OCI-LY3 (cell line): ENCODE data around the gene KCND2.

Source experiments
- EZH2phosphoT487 ChIP-seq: fragments of 200-600 bp; shearing (Covaris generic); IDR thresholded peaks from 2 replicates; pipeline ENCODE4 v1.6.1; 2018; ENCODE audit warnings: antibody characterized with exemption, mixed run types, low read depth
- TF ChIP-seq, protein P1 (sequence below): fragments of 200-600, 300-600 bp; sonication (generic); IDR thresholded peaks from 2 replicates; pipeline ENCODE4 v1.5.1; 2014; ENCODE audit warnings: antibody characterized with exemption, low read length, low read depth

GRCh38 chr7:120521761-120522737, 249.1 kb downstream of the KCND2 start:
- TF ChIP-seq, protein P1, sequence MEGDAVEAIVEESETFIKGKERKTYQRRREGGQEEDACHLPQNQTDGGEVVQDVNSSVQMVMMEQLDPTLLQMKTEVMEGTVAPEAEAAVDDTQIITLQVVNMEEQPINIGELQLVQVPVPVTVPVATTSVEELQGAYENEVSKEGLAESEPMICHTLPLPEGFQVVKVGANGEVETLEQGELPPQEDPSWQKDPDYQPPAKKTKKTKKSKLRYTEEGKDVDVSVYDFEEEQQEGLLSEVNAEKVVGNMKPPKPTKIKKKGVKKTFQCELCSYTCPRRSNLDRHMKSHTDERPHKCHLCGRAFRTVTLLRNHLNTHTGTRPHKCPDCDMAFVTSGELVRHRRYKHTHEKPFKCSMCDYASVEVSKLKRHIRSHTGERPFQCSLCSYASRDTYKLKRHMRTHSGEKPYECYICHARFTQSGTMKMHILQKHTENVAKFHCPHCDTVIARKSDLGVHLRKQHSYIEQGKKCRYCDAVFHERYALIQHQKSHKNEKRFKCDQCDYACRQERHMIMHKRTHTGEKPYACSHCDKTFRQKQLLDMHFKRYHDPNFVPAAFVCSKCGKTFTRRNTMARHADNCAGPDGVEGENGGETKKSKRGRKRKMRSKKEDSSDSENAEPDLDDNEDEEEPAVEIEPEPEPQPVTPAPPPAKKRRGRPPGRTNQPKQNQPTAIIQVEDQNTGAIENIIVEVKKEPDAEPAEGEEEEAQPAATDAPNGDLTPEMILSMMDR = no peak
- no peak for TF ChIP-seq EZH2phosphoT487
